ENCODE results near the gene TMEM181. TPM values are rescaled to one million over a fixed set of nuclear protein-coding genes. Genes with fewer than 3 reads are reported as not detected.

TMEM181 gene
- total RNA-seq, 1 donor from 2014 or later, result 27.3 TPM

DNA sequence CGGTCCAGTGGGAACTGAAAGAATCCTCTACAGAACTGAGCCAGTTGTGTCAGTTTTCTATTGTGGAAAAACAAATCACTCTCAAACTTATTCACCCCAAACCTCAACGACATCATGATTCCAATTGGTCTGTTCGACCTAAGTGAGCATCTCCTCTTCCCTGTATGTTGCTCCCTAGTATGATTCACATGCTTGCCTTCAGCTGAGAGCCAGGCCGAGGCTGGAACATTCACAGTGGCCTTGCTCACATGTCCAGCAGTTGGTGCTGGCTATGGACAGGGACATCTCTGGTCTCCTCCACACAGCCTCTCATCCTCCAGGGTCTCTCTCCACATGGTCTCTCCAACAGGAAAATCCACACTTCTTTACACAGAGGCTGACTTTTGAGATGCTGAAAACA, 28.3 kb upstream of the TMEM181 start:
- Histone ChIP-seq H3K27me3 (peaks cover 8% of the 10 kb centered on the region), H3K27ac (no peak overlapping the region), H3K79me2 (ENCODE audit: low read depth) (no peaks in the 10 kb centered on the region), H3K4me1 (no peaks in the 10 kb centered on the region), H2AFZ (replicated peaks) (no peak overlapping the region), H3K9ac (no peak overlapping the region), H3F3A (ENCODE audit: low read depth) (peaks cover 7% of the 10 kb centered on the region), H3K4me2 (no peak overlapping the region), H3K4me3 (no peak overlapping the region), H3K36me3 (no peaks in the 10 kb centered on the region), H4K20me1 (ENCODE audit: low read depth) (no peaks in the 10 kb centered on the region), H3K9me3 (ENCODE audit: low read depth) (no peaks in the 10 kb centered on the region)
- Mint-ChIP-seq H3K9me3 (peaks cover 13% of the 10 kb centered on the region), H3K27me3 (ENCODE audit: insufficient read depth, low read depth) (peaks cover 13% of the 10 kb centered on the region), H3K27ac (no peak overlapping the region), H3K4me1 (peaks cover 2% of the 10 kb centered on the region), H3K4me3 (no peak overlapping the region), H3K36me3 (no peaks in the 10 kb centered on the region)
- TF ChIP-seq EZH2 (IDR thresholded peaks at IDR 0.05) (no peak), EZH2phosphoT487 (IDR thresholded peaks at IDR 0.05) (no peak)
- TF ChIP-seq, protein P1, sequence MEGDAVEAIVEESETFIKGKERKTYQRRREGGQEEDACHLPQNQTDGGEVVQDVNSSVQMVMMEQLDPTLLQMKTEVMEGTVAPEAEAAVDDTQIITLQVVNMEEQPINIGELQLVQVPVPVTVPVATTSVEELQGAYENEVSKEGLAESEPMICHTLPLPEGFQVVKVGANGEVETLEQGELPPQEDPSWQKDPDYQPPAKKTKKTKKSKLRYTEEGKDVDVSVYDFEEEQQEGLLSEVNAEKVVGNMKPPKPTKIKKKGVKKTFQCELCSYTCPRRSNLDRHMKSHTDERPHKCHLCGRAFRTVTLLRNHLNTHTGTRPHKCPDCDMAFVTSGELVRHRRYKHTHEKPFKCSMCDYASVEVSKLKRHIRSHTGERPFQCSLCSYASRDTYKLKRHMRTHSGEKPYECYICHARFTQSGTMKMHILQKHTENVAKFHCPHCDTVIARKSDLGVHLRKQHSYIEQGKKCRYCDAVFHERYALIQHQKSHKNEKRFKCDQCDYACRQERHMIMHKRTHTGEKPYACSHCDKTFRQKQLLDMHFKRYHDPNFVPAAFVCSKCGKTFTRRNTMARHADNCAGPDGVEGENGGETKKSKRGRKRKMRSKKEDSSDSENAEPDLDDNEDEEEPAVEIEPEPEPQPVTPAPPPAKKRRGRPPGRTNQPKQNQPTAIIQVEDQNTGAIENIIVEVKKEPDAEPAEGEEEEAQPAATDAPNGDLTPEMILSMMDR (IDR thresholded peaks at IDR 0.05), result no peak
- no peak for DNase-seq (ENCODE audit: low spot score)

GRCh38 chr6:158531970-158532369, 27.9 kb upstream of the TMEM181 start:
- no peak overlapping the region for H2AFZ ChIP-seq (replicated peaks)

DNA sequence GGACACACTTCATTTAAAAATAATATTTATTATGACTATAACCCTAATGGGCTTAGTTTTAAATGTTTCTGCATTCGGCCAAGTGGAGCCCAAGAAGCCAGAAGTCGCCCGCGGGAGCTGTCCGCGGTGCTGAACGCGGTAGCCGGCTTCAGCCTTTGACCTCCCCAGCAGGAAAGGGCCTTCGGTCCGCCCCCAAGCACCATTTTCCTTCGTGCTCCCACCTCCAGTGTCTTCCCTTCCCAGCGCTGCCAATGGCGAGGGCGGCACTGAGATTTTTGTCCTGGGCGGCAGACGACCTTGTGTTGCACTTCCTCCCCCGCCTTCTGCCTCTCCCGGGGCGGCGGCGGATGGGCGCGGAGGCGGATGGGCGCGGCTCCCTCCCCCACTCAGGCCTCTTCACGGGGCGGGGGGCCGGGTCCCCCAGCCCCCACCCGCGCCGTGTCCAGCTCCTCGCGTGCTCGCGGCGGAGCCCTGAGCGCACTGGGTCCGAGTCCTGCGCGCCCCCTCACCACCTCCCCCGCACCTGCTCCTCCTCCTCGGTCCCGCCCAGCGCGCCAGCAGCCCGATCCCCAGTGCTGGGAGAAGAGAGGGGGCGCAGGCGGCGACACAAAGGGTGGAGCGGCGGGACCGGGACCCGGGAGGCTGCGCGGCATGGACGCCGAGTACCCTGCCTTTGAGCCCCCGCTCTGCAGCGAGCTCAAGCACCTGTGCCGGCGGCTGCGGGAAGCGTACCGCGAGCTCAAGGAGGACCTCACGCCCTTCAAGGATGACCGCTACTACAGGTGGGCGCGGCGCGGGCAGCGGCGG, 23.6 kb upstream of the TMEM181 start:
- H3K4me1 Mint-ChIP-seq, result peaks cover 4% of the 10 kb centered on the region
- peaks cover 2% of the 10 kb centered on the region for H3K9me3 Mint-ChIP-seq
- Histone ChIP-seq H3K79me2 (ENCODE audit: low read depth) (no peaks in the 10 kb centered on the region), H3F3A (ENCODE audit: low read depth) (peaks cover 23% of the 10 kb centered on the region), H3K9ac (no peak overlapping the region), H3K9me3 (ENCODE audit: low read depth) (no peaks in the 10 kb centered on the region), H3K36me3 (no peaks in the 10 kb centered on the region), H3K27me3 (peaks cover 27% of the 10 kb centered on the region), H3K27ac (no peak overlapping the region), H2AFZ (replicated peaks) (peak overlapping the region; percentile 94), H3K4me2 (peak overlapping the region; percentile 99), H3K4me3 (peak overlapping the region; percentile 95), H4K20me1 (ENCODE audit: low read depth) (no peaks in the 10 kb centered on the region), H3K4me1 (no peaks in the 10 kb centered on the region)
- H3K4me3 Mint-ChIP-seq, result peak overlapping the region; percentile 84
- no peak overlapping the region for H3K27ac Mint-ChIP-seq
- TF ChIP-seq, protein P1 (IDR thresholded peaks at IDR 0.05), result peak; percentile 16
- peak; percentile 22 for TF ChIP-seq EZH2phosphoT487 (IDR thresholded peaks at IDR 0.05)
- TF ChIP-seq EZH2 (IDR thresholded peaks at IDR 0.05), result peak; percentile 23
- DNase-seq (ENCODE audit: low spot score), result peak; percentile 92
- H3K36me3 Mint-ChIP-seq, result no peaks in the 10 kb centered on the region
- peaks cover 28% of the 10 kb centered on the region for H3K27me3 Mint-ChIP-seq (ENCODE audit: insufficient read depth, low read depth)

More at GRCh38 chr6:158531970-158532369, 27.9 kb upstream of the TMEM181 start:
- no peak overlapping the region for H3K4me3 ChIP-seq
- H4K20me1 ChIP-seq (ENCODE audit: low read depth), result no peaks in the 10 kb centered on the region
- H3K4me1 ChIP-seq, result no peaks in the 10 kb centered on the region
- peaks cover 11% of the 10 kb centered on the region for H3F3A ChIP-seq (ENCODE audit: low read depth)
- Mint-ChIP-seq H3K36me3 (no peaks in the 10 kb centered on the region), H3K4me3 (no peak overlapping the region), H3K27ac (no peak overlapping the region), H3K4me1 (peaks cover 2% of the 10 kb centered on the region), H3K9me3 (peaks cover 9% of the 10 kb centered on the region), H3K27me3 (ENCODE audit: insufficient read depth, low read depth) (peaks cover 13% of the 10 kb centered on the region)
- H3K9ac ChIP-seq, result no peak overlapping the region
- peaks cover 8% of the 10 kb centered on the region for H3K27me3 ChIP-seq
- no peaks in the 10 kb centered on the region for H3K36me3 ChIP-seq
- no peaks in the 10 kb centered on the region for H3K79me2 ChIP-seq (ENCODE audit: low read depth)
- no peak overlapping the region for H3K4me2 ChIP-seq
- TF ChIP-seq EZH2phosphoT487 (IDR thresholded peaks at IDR 0.05) (no peak), EZH2 (IDR thresholded peaks at IDR 0.05) (no peak)
- TF ChIP-seq, protein P1 (IDR thresholded peaks at IDR 0.05), result no peak
- H3K9me3 ChIP-seq (ENCODE audit: low read depth), result no peaks in the 10 kb centered on the region
- no peak overlapping the region for H3K27ac ChIP-seq
- DNase-seq (ENCODE audit: low spot score), result no peak
